Neural progenitor cell (in vitro differentiated cells): ENCODE measurements around the gene IFT20.
"Not testable (repeated sequence)": the region's sequence is repeated elsewhere in the genome, so short reads cannot be mapped to it uniquely, and the experiment has no call there.

Experiments
- EZH2 ChIP-seq: fragments of 200-600 bp; sonication (generic); IDR thresholded peaks from 2 replicates; pipeline ENCODE4 v1.6.1; 2017; ENCODE audit warnings: antibody characterized with exemption, mild to moderate bottlenecking, moderate library complexity
- TF ChIP-seq, protein P1 (sequence below): fragments of 200-600 bp; sonication (generic); IDR thresholded peaks from 2 replicates; pipeline ENCODE4 v1.5.1; 2017; ENCODE audit warnings: antibody characterized with exemption, mild to moderate bottlenecking

- TF ChIP-seq, protein P1, sequence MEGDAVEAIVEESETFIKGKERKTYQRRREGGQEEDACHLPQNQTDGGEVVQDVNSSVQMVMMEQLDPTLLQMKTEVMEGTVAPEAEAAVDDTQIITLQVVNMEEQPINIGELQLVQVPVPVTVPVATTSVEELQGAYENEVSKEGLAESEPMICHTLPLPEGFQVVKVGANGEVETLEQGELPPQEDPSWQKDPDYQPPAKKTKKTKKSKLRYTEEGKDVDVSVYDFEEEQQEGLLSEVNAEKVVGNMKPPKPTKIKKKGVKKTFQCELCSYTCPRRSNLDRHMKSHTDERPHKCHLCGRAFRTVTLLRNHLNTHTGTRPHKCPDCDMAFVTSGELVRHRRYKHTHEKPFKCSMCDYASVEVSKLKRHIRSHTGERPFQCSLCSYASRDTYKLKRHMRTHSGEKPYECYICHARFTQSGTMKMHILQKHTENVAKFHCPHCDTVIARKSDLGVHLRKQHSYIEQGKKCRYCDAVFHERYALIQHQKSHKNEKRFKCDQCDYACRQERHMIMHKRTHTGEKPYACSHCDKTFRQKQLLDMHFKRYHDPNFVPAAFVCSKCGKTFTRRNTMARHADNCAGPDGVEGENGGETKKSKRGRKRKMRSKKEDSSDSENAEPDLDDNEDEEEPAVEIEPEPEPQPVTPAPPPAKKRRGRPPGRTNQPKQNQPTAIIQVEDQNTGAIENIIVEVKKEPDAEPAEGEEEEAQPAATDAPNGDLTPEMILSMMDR = not testable (repeated sequence)
- not testable (repeated sequence) for TF ChIP-seq EZH2
Observed at GRCh38 chr17:28292878-28293277, 42.4 kb downstream of the IFT20 start.
